Measurements from ENCODE around the gene CCDC102B.
"Not testable (repeated sequence)": the region's sequence is repeated elsewhere in the genome, so short reads cannot be mapped to it uniquely, and the experiment has no call there.

Gene CCDC102B

DNA sequence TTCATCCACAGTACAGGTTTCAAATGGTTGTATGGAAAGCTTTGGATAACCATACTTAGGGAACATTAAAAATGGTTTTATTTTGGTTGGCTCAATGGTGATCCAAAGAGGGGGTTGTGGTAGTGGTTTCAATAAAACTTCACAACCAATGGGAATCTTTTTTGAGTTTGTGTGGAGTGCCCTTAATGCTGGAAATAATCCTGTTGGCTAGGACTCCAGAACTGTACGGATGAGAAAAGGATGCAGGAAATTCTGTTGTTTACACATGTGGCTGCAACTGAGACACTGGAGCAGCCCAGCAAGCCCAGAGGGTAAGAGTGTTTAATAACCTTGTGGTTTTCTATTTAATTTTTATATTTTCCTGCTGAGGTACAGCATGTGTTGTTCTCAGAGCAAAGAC, at the start of gene CCDC102B:
CCDC102B (plus strand) TSS at position 210 of the 400 bp plus-strand sequence. CDS start 38,684 bp downstream, outside the sequence.
- DNase-seq (ENCODE audit: low read depth), result peak; percentile 67

DNA sequence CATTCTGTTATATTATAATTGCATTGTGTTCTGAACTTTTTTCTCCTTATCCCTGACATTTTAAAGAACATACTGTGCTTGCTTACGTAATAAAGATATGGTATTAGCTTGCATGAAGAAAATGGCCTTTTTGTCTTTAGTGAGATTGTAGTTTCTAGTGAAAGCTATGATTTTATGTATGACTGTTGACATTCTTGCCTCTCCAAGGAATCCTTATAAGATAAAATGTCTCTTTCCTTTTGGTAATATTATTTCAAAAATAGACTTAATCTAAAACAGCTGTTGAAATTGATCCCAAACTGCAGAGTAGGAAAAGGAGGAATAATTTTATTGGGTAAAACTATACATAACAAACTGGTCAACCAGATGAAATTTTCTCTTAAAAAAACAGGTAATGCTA, 40.8 kb upstream of the CCDC102B start:
- DNase-seq (ENCODE audit: low read depth), result no peak

DNA sequence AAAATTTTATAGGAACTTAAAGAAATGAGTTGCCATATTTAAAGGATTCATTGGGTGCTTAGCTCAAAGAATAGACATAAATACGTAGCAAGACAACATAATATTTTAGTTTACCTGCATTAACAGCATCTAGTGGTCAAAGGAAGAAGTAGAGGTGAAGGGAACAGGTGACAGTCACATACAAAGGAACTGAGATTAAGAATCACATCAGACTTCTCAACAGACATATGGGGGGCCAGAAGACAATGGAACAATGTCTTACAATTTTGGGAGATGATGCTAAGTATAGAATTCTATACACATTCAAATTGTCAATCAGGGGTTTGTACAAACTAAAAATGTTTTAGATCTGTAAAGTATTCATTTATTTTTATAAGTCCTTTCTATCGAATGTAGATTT, 38.6 kb upstream of the CCDC102B start:
- no peak for DNase-seq (ENCODE audit: low read depth)

DNA sequence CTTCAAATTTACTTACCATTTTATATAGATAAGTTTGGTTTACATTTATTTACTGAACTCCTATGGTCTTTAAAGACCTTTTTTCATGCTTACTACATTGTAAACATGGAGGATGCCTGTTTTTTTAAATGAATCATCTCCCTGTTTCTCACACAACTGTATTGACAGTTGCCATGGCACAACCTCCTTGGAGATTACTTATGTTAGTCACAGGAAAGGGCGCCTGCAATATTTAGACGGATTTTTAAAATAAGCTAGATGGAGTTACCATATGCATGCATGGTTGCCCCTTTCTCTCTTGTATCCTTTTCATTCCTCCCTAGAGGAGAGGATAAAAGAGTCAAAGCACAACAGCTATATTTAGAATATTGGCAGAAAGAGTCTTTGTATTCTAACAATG, 34.8 kb upstream of the CCDC102B start:
- DNase-seq (ENCODE audit: low read depth), result peak; percentile 56

DNA sequence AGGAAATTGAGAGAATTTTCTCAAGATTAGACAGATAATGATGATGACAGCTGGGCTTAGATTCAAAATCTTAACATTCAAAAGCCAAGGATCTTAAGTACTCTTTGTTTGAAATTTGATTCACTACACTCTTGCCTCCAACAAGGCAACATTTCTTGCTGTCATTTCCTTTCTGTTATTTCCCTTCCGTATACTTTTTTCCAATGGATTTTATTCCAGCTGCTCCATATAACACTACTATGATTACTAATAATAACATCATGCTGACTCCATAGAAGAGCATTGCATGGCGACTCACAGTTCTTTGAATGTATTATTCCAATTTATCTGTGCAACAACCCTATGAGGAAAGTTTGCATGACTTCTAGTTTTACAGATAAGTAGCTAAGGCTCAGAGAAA, 33.9 kb upstream of the CCDC102B start:
- DNase-seq (ENCODE audit: low read depth), result peak; percentile 53

DNA sequence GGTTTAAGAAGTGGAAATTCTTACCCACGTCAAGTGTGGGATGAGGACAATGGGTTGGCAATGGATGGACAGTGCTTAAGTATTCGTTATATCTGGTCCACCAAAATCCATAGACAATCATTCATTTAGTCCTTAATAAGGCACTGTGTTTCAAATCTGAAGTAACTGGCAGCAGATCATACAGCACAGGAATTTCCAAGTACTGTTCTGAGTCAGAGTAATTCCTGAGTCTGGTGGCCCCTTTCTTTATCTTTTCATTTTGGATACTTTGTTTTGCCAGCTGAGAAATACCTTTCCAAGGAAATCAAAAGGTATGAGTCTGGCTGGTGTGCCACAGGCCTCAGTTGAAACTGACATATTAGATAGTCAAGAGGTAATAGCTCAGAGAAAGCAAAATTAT, 31.4 kb upstream of the CCDC102B start:
- DNase-seq (ENCODE audit: low read depth), result no peak

DNA sequence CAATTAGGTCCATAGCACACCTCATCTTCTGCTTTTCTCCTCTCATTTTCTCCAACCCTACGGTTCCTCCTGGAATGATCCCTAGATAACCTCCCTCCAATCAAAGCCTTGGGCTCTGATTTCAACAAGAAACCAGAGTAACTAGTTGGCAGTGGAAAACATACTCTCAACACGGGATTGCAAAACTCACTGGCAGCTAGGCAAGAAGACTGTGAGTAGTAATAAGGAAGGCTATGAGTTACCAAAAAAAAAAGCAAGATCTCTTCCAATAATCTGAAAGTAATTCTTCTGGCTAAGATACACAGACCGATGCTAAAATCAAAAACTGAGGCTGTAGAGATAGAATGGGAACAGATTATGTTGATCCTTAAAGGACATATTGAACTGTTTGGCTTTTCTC, 28.4 kb upstream of the CCDC102B start:
- no peak for DNase-seq (ENCODE audit: low read depth)

DNA sequence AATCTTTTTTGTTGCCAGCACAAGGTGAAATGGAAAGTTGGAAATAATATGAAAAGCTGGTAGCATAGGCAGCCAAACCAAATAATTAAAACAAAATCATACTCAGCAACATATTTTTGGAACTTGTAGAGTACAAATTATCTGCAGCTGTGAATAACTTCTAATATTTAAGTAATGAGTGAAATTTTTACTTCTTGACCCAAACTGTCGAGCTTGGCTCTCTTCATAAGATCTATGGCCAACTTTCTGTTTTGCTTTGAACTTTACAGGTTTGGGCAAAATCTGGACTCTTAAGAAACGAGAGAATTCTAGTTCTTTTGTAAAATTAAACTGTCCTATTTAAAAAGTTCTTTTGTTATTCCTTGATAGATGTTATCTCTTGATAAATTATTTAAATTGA, 25.6 kb upstream of the CCDC102B start:
- no peak for DNase-seq (ENCODE audit: low read depth)

DNA sequence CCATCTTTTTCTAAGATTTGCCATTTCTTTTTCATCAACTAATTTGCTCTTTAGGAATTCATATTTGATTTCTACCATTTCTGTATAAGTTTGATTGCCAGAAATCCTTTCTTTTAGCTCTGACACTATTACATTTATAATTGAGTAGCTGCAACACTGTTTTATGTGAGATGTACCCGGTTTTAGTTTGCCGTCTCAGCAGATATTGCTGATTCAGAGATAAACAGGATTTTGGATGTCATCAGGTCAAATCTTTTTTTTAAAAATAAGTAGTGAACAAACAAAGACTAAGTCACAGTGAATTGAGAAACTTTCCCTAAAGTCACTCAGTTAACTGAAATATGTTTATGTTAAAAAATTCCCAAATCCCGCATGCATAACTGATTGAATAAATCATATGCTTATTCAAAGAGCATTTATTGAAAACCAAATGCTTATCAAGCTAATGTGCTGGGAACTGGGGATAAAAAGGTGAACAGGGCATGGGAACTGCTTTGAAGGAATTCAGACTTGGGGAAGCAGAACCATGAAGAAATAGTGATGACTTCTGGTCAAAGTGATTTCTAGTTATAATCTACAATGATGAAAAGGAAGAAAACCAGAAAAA, 19.5 kb upstream of the CCDC102B start:
- DNase-seq (ENCODE audit: low read depth), result no peak

DNA sequence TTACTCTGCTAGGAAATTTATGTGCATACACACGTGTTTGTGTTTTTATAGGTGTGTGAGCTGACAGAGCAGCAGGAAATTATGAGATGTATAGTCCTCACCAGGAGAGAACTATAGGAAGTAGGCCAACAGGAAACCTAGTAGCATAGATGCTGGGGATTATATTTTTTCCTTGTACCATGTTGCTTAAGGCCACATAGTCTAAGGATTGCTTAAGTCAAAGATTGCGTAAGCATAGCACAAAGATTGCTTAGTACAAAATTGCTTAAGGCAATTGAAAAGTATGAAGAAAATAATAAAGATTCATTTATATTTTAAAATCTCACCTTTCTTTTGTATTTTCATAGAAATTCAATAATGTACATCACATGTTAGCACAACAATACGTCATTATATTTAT, 18.7 kb upstream of the CCDC102B start:
- DNase-seq (ENCODE audit: low read depth), result peak; percentile 19

DNA sequence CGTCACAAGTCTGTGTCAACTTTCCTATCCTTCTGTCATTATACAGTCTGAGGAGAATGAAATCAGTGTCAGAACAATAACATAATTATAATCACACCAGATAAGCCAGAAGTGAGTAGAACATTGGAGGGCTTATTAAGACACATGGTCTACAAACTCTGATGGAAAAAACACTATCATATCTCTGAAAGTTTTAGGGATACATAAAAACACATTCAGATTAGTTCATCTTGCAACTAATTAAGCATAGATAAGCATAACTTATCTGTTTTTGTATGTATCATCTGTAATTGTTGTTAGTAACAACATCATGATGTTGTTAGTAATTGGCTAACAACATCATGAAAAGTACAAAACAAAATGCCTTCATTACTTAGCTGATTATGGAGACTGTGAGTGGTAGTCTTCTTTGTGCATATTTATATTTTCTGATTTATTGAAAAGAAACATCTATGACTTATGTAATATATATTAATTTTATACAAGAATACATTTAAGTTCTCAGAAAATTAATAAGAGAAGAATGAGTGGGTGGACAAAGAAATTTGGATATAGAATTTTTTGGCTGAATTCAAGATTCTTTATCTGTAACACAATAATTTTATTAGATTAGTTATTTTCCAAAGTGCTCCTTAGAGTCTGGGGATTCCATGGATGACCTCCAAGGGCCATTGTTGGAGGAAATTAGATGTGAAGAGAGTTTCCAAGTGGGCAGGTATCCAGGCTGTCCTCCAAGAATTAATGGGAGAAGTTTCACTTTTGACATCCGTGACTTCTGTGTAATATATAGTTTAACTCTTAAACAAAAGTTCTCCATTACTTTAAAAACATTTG, 16.9 kb upstream of the CCDC102B start:
- DNase-seq (ENCODE audit: low read depth), result no peak

DNA sequence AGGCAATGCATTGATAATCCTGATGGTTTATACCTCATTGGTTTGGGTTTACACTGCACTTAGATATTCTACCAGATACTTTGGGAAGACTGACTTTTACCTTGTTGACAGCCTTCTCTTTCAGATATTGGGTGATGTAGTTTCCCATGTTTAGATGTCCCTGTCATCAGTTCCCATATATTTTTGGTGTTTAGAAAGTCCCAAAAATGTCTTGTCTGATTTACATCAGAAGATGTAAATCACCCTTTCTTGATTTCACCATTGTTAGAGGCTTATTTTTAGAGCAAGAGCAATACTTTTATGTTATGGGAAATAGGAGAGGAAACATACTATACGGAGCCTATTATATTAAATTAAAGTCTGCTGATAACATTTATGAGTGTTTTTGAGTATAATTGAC, 14.4 kb upstream of the CCDC102B start:
- DNase-seq (ENCODE audit: low read depth), result no peak

DNA sequence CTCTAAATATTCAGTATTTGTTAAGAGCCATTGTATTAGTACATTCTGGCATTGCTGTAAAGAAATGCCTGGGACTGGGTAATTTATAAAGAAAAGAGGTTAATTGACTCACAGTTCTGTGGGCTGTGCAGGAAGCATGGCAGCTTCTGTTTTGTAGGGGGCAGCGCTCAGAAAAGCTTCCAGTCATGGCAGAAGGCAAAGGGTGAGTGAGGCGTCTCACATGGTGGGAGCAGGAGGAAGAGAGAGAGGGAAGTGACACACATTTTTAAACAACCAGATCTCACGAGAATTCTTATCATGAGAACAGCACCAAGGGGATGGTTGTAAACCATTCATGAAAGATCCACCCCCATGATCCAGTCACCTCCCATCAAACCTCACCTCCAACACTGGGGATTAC, 13.8 kb upstream of the CCDC102B start:
- no peak for DNase-seq (ENCODE audit: low read depth)

DNA sequence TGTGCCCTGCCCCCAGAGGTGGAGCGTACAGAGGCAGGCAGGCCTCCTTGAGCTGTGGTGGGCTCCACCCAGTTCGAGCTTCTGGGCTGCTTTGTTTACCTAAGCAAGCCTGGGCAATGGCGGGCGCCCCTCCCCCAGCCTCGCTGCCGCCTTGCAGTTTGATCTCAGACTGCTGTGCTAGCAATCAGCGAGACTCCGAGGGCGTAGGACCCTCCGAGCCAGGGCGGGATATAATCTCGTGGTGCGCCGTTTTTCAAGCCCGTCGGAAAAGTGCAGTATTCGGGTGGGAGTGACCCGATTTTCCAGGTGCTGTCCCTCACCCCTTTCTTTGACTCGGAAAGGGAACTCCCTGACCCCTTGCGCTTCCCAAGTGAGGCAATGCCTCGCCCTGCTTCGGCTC, 7.6 kb upstream of the CCDC102B start:
- not testable (repeated sequence) for DNase-seq (ENCODE audit: low read depth)

DNA sequence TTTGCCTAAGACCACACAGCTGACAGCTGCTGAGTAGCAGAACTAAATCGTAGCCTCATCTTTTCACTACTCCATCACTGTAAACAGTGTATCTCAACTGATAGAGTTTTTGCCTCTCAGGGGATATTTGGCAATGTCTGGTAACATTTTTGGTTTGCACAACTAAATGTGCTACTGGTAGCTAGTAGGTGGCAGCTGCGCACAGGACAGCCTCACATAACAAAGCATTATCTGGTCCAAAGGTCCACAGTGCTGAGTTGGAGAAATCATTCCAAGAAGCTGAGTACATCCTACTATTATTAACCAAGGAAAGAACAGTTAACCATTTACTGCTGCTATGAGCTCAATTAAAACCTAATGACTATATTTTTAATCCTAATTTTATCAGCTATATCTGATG, 6.1 kb upstream of the CCDC102B start:
- DNase-seq (ENCODE audit: low read depth), result no peak

DNA sequence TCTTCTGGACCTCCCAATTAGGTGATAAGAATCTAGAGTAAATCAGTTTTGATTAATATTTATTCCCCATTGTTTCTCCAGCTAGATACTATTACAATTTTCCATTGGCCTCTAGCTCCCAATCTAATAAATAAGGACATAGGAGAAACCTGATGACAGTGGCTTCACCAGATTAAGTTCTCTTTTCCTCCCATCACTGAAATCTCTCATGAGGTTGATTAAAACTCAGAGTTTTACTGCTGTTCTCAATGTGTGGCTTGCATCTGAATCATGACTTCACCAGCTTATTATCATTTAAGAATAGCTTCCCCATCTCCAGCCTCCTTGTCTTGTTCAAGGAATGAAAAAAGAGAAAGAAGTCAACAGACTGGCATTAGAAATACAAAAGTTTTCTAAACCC, 3.9 kb upstream of the CCDC102B start:
- no peak for DNase-seq (ENCODE audit: low read depth)

DNA sequence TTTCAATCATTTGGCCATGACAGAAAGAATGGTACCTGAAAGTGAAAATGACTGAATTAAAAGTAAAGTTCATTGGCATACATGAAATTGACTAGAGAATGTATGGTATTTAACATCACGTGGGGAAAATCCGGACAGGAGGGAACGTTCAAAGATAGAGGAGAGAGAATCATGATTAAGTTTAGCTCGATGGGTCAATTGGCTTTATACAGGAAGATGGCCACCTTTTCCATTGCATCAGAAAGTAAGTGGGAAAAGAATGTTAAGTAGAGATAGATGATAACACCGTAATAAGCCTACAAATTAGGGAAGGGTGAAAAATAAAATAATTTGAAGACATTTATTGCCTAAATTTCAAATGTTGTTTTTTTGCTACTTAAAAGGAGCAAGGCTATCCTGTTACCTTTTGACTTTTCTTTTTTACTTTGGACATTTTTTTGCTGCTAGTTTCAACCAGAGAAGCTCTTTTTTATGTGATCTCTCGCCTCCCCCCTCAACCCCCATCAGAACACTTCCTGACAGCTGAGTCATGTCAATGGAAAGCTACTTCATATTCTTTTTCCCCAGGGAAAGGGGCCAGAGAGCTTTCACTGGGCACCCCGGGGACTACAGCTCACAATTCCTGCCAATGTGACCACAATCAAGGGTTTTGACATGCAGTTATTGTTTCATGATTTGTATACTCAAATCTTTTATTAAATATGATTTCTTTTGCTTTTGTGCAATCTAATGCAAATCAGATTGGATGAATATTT, 767 bp upstream of the CCDC102B start:
- DNase-seq (ENCODE audit: low read depth), result peak; percentile 74

DNA sequence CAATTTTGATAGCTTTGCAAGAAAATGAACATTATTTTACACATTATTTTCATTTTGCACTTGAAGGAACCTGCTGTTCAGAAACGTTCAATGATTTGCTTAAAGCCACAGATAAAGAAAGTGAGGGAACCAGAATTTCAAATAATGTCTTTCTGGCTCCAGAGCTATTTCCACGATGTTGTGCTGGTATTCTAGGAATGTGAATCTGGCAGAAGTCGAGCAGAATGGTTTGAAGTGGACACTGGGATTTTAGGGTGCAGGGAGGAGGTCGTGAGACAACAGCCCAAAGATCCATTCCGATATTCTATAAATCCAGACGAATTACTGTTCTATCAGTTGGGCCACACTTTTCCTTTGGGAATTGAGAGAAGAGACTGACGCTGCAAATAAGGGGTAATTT, 2.2 kb downstream of the CCDC102B start:
- DNase-seq (ENCODE audit: low read depth), result no peak

DNA sequence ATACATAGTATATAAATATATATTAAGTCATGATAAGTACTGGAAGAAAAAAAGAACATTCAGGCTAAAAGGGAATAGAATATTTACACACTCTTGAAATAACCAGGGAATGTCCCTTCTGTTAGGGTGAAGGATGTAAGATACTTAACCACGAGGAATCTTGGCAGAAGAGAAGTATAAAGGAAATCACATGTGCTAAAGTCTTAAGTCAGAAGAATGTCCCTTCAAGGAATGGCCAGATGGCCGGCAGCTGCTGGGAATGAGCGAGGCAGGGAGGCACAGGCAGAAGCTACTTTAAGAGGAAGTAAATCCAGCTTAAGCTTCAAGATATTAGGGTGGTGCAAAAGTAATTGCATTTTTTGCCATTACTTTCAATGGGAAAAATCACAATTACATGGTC, 5.5 kb downstream of the CCDC102B start:
- DNase-seq (ENCODE audit: low read depth), result no peak

DNA sequence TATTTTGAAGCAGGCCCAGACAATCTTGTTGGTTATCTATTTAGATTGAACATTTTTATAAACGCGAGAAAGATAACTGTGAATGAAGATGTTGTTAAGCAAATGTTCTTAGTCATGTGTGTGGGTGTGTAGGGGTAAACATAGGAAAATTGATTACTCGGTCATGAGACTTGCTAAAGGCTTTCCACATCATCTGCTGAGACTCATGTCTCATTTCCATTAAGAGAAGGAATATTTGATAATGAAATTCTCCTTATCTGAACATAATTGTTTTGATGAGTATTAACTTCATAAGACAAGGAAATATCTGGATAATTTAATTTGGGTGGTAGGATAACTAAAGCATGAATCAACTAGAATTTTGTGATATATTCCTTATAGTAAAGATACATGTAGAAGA, 19.7 kb downstream of the CCDC102B start:
- DNase-seq (ENCODE audit: low read depth), result peak; percentile 31

DNA sequence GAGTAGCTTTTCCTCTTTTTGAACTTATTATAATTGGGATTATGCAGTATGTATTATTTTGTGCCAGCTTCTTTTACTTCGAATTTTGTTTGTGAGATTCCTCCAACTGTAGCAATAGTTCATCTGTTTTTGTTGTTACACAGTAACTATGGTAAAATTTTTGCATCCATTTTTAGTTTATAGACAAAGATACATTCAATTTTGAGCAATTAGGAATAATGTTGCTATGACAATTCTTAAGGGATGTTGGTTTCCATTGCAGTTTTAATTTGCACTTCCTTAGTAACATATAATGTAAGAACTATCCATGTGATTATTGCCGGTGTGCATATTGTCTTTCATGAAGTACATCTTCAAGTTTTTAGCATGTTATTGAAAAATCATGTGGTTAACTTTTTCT, 20.7 kb downstream of the CCDC102B start:
- DNase-seq (ENCODE audit: low read depth), result no peak

DNA sequence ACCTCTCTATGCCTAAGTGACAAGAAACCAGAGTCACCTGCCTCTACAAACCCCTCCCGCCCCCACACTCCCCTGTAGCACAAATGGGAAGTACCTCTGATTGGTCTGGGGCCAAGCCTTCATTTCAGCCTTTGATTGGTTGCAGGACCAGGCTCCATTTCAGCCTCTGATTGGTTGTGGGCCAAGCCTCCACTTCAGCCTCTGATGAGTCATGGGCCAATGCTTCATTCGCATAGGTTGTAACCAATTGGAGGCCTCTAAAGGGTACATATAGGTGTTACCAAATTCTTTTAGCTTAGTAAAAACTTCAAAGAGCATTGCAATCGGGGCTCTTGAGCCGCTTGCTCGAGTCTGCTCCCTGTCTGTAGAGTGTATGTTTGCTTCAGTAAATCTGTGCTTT, 25.0 kb downstream of the CCDC102B start:
- no peak for DNase-seq (ENCODE audit: low read depth)

DNA sequence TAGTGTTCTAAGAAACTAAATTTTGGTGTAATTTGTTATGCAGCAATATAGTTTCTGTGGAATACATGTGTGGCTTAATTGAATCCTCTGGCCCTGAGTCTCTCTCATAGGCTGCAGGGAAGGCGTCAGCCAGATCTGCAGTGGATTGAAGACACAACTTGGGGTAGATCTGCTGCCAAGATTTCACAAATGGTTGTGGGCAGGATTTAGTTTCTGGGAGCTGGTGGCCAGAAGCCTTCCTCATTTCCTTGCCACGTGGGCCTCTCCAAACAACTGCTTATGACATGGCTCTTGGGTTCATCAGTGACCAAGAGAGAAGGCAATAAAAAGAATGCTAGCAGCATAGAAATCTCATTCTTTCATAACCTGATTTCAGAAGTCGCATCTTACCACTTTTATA, 28.2 kb downstream of the CCDC102B start:
- DNase-seq (ENCODE audit: low read depth), result no peak
